Measurements from ENCODE around the gene WBP2NL.

Gene WBP2NL

DNA sequence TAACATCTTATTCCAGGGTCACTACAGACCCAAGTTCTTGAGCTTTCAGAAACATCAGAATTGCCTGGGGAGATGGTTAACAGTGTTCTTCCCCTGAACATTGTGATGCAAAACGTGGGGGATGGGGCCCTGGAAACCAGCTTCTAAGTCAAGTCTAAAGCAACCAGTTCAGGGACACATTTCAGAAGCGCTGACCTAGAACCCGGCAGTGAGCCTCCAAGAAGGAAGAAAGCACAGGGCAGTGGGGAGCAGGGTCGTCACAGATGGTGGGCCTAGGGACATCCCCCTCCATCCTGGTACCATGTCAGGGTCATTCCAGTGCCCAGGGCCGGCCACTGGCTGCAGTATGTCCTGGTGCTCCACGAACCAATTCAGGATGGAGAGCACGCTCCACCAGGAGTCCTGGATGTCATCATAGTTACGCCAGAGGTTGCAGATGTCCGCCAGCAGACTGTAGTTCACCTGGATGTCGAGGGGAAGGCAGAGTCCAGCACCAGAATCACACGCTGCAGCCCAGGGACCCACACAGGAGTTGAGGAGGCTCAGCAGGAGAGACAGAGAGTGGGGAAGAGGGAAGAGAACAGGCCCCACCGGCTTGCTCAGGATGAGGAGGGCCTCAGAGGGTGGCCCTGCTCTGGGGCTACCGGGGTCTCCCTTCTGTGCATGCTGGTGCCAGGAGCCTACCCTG lies 67.0 kb downstream of the WBP2NL start:
- Histone ChIP-seq H3K36me3 (peaks cover 7% of the 10 kb centered on the region), H3K4me1 (no peaks in the 10 kb centered on the region; the same call in 1 of the 2 replicates), H3K27me3 (no peaks in the 10 kb centered on the region), H3K4me3 (ENCODE audit: low read depth, low read length) (no peak overlapping the region), H3K9me3 (no peaks in the 10 kb centered on the region)
- DNase-seq = no peak
- TF ChIP-seq, protein P1, sequence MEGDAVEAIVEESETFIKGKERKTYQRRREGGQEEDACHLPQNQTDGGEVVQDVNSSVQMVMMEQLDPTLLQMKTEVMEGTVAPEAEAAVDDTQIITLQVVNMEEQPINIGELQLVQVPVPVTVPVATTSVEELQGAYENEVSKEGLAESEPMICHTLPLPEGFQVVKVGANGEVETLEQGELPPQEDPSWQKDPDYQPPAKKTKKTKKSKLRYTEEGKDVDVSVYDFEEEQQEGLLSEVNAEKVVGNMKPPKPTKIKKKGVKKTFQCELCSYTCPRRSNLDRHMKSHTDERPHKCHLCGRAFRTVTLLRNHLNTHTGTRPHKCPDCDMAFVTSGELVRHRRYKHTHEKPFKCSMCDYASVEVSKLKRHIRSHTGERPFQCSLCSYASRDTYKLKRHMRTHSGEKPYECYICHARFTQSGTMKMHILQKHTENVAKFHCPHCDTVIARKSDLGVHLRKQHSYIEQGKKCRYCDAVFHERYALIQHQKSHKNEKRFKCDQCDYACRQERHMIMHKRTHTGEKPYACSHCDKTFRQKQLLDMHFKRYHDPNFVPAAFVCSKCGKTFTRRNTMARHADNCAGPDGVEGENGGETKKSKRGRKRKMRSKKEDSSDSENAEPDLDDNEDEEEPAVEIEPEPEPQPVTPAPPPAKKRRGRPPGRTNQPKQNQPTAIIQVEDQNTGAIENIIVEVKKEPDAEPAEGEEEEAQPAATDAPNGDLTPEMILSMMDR (IDR thresholded peaks at IDR 0.05; ENCODE audit: low read depth, low read length) = no peak

DNA sequence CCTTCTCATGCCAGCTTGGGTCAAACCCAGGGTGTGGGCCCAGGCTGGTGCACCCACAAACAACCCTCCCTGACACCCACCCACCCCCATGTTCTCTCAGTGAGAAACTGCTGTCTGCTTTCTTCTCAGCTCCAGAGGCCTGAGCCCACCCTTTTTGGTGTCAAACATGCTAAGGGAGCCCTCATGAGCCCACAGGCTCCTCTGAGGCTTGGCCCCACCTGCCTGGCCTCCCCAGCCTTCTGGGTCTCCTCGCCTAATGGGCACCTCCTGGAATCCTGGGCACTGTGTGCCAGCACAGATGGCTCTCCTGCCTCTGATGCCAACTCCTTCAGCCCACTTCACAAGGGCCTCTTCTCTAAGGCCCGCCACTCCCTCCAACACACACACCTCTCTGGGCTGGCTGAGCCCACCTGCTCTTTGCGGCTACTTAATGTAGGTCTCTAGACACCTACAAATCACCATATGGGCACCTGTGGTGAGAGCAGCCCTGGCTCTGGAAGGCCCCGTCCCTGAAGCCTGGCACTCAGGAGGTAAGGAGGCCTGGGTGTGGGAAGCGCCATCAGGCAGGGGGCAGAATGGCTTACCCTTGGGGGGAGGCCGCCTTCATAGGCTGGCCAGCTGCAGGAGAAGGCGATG lies 67.7 kb downstream of the WBP2NL start:
- peaks cover 7% of the 10 kb centered on the region for H3K36me3 ChIP-seq
- no peak for DNase-seq

DNA sequence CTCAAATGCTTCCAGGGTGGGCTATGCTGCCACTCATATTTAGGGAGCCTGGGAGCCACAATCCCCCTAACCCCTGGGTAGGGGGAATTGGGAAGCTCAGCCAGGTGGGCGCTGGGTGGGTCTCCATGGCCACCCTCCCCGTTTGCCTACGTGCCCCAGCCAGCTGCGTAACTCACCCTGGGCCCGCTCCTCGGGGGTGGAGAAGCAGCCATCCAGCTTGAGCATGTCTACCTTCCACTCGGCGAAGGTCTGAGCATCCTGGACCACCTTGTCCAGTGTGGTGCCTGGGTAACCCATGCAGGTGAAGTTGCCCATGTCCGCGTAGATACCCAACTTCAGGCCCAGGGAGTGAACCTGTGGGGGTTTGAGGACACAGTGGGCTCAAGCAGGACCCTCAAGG lies 68.3 kb downstream of the WBP2NL start:
- H3K9me3 ChIP-seq = no peaks in the 10 kb centered on the region
- peaks cover 3% of the 10 kb centered on the region; the same call in 1 of the 2 replicates for H3K4me1 ChIP-seq
- H3K36me3 ChIP-seq = peaks cover 7% of the 10 kb centered on the region
- TF ChIP-seq, protein P1 (IDR thresholded peaks at IDR 0.05; ENCODE audit: low read depth, low read length) = no peak
- no peak overlapping the region for H3K4me3 ChIP-seq (ENCODE audit: low read depth, low read length)
- no peak for DNase-seq
- H3K27me3 ChIP-seq = no peaks in the 10 kb centered on the region

More for the DNA sequence above, 67.7 kb downstream of the WBP2NL start:
- H3K9me3 ChIP-seq = no peaks in the 10 kb centered on the region
- H3K4me3 ChIP-seq (ENCODE audit: low read depth, low read length) = no peak overlapping the region
- H3K4me1 ChIP-seq = peaks cover 3% of the 10 kb centered on the region; the same call in 1 of the 2 replicates
- no peaks in the 10 kb centered on the region for H3K27me3 ChIP-seq
- TF ChIP-seq, protein P1 (IDR thresholded peaks at IDR 0.05; ENCODE audit: low read depth, low read length) = no peak

DNA sequence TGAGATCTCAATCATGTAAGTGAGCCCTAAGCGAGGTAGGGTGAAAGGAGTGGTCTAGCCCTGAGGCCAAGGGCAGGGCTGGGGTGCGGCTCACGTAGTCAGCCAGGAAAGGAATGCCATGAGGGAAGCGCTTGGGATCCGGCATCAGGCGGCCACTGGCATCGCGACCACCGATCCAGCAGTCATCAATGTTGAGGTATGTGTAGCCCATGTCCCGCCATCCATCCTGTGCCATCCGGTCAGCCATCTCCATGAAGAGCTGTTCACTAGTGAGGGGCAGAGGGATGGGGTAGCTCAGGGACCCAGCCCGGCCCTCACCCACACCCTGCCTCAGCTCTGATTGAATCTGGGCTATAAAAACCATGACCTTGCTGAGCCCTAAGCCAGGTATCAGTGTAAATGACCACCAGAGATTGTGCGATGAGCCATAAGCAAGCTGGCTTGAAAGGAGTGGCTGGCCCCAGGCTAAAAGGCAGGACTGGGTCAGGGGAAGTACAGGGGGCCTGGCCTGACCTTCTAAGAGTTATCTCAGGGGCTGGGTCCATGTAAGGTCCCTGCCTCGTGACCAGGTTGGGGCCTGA lies 69.2 kb downstream of the WBP2NL start:
- Histone ChIP-seq H3K27me3 (no peaks in the 10 kb centered on the region), H3K36me3 (peaks cover 7% of the 10 kb centered on the region), H3K4me3 (ENCODE audit: low read depth, low read length) (no peak overlapping the region), H3K9me3 (no peaks in the 10 kb centered on the region), H3K4me1 (peaks cover 3% of the 10 kb centered on the region; the same call in 1 of the 2 replicates)
- no peak for DNase-seq
- TF ChIP-seq, protein P1 (IDR thresholded peaks at IDR 0.05; ENCODE audit: low read depth, low read length) = no peak

DNA sequence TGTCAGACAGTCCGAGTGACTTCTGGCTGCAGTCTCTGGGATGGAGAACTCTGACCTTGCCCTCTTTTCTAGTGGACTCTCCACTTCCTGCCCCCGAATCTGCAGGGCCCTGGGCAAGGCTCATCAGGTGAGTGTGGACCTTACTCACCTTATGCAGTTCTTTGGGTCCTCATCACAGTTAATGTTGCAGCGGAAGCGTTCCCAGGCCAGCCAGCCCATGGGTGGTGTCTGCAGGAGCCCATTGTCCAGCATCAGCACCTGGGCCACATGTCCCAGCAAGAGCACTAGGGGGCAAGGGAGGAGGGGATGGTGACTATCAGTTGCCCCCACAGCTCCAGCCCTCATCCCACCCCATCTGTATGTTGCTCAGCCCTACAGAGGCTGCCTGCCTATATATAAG lies 69.7 kb downstream of the WBP2NL start:
- no peak overlapping the region for H3K4me3 ChIP-seq (ENCODE audit: low read depth, low read length)
- DNase-seq = no peak
- TF ChIP-seq, protein P1 (IDR thresholded peaks at IDR 0.05; ENCODE audit: low read depth, low read length) = no peak
- peaks cover 7% of the 10 kb centered on the region for H3K36me3 ChIP-seq
- H3K4me1 ChIP-seq = peaks cover 3% of the 10 kb centered on the region; the same call in 1 of the 2 replicates
- H3K9me3 ChIP-seq = no peaks in the 10 kb centered on the region
- H3K27me3 ChIP-seq = no peaks in the 10 kb centered on the region

Measured in BE2C (cell line).